RPMI8226 (cell line): Measurements from ENCODE around the gene CCNJ.
"Not testable (repeated sequence)": the region's sequence is repeated elsewhere in the genome, so short reads cannot be mapped to it uniquely, and the experiment has no call there.

Source experiments
- DNase-seq: peaks from one replicate; pipeline ENCODE4 v3.0.0-alpha.2; 2015

The CCNJ gene

GRCh38 chr10:96043033-96043892, at the start of gene CCNJ:
Gene CCNJ, plus strand, starts transcription at chr10:96043583. Its CDS starts 811 bp downstream, at chr10:96044394.
- DNase-seq = peak; percentile 77

- not testable (repeated sequence) for DNase-seq
Measured at GRCh38 chr10:95994376-95994775, 49.0 kb upstream of the CCNJ start.

- DNase-seq = no peak
Measured at GRCh38 chr10:95998255-95998784, 45.1 kb upstream of the CCNJ start.

- DNase-seq = no peak
Measured at GRCh38 chr10:96013956-96014355, 29.4 kb upstream of the CCNJ start.

- DNase-seq = no peak
Measured at GRCh38 chr10:96014473-96015102, 28.8 kb upstream of the CCNJ start.

- DNase-seq = peak; percentile 64
Measured at GRCh38 chr10:96017191-96017687, 26.1 kb upstream of the CCNJ start.

GRCh38 chr10:96021332-96021731, 22.1 kb upstream of the CCNJ start:
- no peak for DNase-seq

- no peak for DNase-seq
Measured at GRCh38 chr10:96022739-96023138, 20.6 kb upstream of the CCNJ start.

GRCh38 chr10:96023168-96023567, 20.2 kb upstream of the CCNJ start:
- DNase-seq = no peak

GRCh38 chr10:96025566-96025965, 17.8 kb upstream of the CCNJ start:
- no peak for DNase-seq

GRCh38 chr10:96034625-96035024, 8.8 kb upstream of the CCNJ start:
- DNase-seq = no peak

GRCh38 chr10:96038476-96039387, 4.7 kb upstream of the CCNJ start:
- DNase-seq = no peak

- no peak for DNase-seq
Measured at GRCh38 chr10:96041146-96041545, 2.2 kb upstream of the CCNJ start.

GRCh38 chr10:96043893-96044715, 721 bp downstream of the CCNJ start:
- peak; percentile 18 for DNase-seq

- no peak for DNase-seq
Measured at GRCh38 chr10:96044736-96045135, 1.4 kb downstream of the CCNJ start.

- no peak for DNase-seq
Measured at GRCh38 chr10:96046546-96046945, 3.2 kb downstream of the CCNJ start.

- DNase-seq = no peak
Measured at GRCh38 chr10:96047004-96047649, 3.7 kb downstream of the CCNJ start.

- DNase-seq = not testable (repeated sequence)
Measured at GRCh38 chr10:96047925-96048324, 4.5 kb downstream of the CCNJ start.

GRCh38 chr10:96049340-96049739, 6.0 kb downstream of the CCNJ start:
- no peak for DNase-seq

- DNase-seq = no peak
Measured at GRCh38 chr10:96053985-96054384, 10.6 kb downstream of the CCNJ start.

- no peak for DNase-seq
Measured at GRCh38 chr10:96056787-96057186, 13.4 kb downstream of the CCNJ start.
